Measurements from ENCODE around the gene DAAM2. TPM values are rescaled to one million over a fixed set of nuclear protein-coding genes. Genes with fewer than 3 reads are reported as not detected.

The DAAM2 gene
- polyA plus RNA-seq, 1 of the 3 experiments (the other 2 are of a cell fraction), result 0.20 TPM

DNA sequence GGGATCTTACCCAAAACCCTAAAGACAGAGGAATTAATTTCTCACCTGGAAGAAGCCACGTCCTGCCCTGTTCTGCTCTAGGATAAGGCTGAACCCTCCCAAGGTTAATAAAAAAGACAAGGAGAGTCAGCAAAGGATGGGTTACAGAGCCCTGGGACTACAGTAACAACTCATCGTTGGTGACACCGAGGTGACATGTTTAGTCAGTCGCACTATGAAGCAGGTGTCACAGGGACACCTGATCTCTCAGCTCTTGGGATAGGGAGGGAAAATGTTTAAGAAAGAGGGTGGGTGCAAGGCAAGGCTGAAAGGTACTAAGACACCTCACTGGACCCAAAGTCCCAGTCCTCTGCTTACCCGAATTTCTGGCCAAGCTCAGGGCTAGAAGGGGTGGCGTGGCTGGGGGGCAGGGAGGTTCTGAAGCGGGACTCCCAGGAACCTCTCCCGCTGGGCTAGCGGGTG is 141.5 kb downstream of the DAAM2 start:
- 41% methylated on average over 7 of the region's 9 CpGs for WGBS (ENCODE audit: low lambda C conversion rate)
- H3K79me2 ChIP-seq (ENCODE audit: insufficient read depth), result peaks cover 6% of the 10 kb centered on the region; the same call in 1 of the 2 replicates
- POLR2A ChIA-PET, result interaction anchor here (1.1 to 2.2 kb wide), 2 partner anchors 10 to 19 kb away, joined by 3 to 8 read pairs; no protein-coding TSS in a partner anchor
- H3K4me2 ChIP-seq, result peak overlapping the region; percentile 91
- H3K9ac ChIP-seq, result peak overlapping the region; percentile 68
- CTCF ChIA-PET, result interaction anchor here (1.3 kb wide), 2 partner anchors 572 to 585 kb away, joined by 4 to 5 read pairs; no protein-coding TSS in a partner anchor
- H3K4me1 ChIP-seq (ENCODE audit: control insufficient read depth in 1 of 2, insufficient read depth in 2 of 2, low read depth in 1 of 2, low read length in 1 of 2), result peaks cover 0 to 9% of the 10 kb centered on the region in 2 experiments; a peak in 3 of 4 replicates
- no peak for TF ChIP-seq YY1 (IDR thresholded peaks at IDR 0.05; ENCODE audit: low read depth)
- TF ChIP-seq, protein P1, sequence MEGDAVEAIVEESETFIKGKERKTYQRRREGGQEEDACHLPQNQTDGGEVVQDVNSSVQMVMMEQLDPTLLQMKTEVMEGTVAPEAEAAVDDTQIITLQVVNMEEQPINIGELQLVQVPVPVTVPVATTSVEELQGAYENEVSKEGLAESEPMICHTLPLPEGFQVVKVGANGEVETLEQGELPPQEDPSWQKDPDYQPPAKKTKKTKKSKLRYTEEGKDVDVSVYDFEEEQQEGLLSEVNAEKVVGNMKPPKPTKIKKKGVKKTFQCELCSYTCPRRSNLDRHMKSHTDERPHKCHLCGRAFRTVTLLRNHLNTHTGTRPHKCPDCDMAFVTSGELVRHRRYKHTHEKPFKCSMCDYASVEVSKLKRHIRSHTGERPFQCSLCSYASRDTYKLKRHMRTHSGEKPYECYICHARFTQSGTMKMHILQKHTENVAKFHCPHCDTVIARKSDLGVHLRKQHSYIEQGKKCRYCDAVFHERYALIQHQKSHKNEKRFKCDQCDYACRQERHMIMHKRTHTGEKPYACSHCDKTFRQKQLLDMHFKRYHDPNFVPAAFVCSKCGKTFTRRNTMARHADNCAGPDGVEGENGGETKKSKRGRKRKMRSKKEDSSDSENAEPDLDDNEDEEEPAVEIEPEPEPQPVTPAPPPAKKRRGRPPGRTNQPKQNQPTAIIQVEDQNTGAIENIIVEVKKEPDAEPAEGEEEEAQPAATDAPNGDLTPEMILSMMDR (IDR thresholded peaks at IDR 0.05), result no peak
- H3K9me3 ChIP-seq, result no peaks in the 10 kb centered on the region
- no peaks in the 10 kb centered on the region for H3K27me3 ChIP-seq (ENCODE audit: insufficient read depth)
- no peaks in the 10 kb centered on the region for H3K36me3 ChIP-seq (replicated peaks in 1 of 2; ENCODE audit: control insufficient read depth in 1 of 2, insufficient read depth in 2 of 2, low read length in 1 of 2)
- no peaks in the 10 kb centered on the region for H3K9me2 ChIP-seq
- no peaks in the 10 kb centered on the region for H4K20me1 ChIP-seq (ENCODE audit: insufficient read depth)
- H3K27ac ChIP-seq (ENCODE audit: low read depth in 2 of 2, low read length in 1 of 2), result no peak overlapping the region; a peak in 1 of 4 replicates
- peak overlapping the region; percentile 89 for H2AFZ ChIP-seq (ENCODE audit: low read depth)
- peak overlapping the region; percentile 88 to 92 for H3K4me3 ChIP-seq (ENCODE audit: low read depth in 2 of 2, low read length in 1 of 2)
- DNase-seq, result no peak
- H3F3A ChIP-seq (replicated peaks; ENCODE audit: insufficient read depth), result no peaks in the 10 kb centered on the region

DNA sequence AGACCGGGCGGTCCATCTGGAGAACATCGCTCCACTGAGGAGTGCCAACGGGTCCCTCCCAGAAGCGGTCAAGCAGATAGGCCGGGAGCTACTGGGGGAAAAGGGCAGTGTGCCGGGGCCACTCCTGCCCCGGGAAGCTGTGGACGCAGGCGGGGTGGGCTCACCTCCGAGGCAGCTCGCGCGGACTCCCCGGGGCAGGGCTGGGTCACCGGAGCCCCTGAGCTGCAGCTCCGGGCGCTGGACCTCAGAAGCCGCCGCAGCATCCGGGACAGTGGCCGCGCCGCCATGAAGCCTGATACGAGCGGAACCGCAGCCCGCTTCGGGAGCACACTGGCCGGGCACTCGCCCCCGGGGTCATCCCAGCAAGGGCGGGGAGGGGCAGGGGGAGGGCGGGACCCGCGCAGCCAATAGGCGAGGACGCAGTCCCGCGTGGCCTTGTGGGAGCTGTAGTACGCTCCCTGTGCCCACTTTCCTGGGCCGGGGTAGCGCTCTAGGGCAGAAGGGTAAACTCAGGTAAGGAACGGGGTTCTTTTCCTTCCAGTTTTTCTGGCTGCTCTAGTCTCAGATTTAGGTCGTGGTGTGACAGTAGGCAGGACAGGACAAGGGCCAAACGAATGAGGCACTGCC is 142.1 kb downstream of the DAAM2 start, which contains the start of gene MOCS1:
Gene MOCS1, minus strand, starts transcription at position 332 of the 627 bp plus-strand sequence. Its CDS starts 45 bp downstream, at position 287.
- Histone ChIP-seq H3K4me1 (ENCODE audit: control insufficient read depth in 1 of 2, insufficient read depth in 2 of 2, low read depth in 1 of 2, low read length in 1 of 2) (peaks cover 0 to 9% of the 10 kb centered on the region in 2 experiments; a peak in 3 of 4 replicates), H4K20me1 (ENCODE audit: insufficient read depth) (no peaks in the 10 kb centered on the region), H3K9ac (peak within 1 kb of the TSS; percentile 68), H3K27ac (ENCODE audit: low read depth in 2 of 2, low read length in 1 of 2) (peak within 1 kb of the TSS in 1 of 2 experiments; percentile 60; a peak in 1 of 4 replicates), H3K9me3 (no peaks in the 10 kb centered on the region), H3K27me3 (ENCODE audit: insufficient read depth) (no peaks in the 10 kb centered on the region), H3K79me2 (ENCODE audit: insufficient read depth) (peaks cover 6% of the 10 kb centered on the region; the same call in 1 of the 2 replicates), H2AFZ (ENCODE audit: low read depth) (peak within 1 kb of the TSS; percentile 89), H3K9me2 (no peaks in the 10 kb centered on the region), H3K4me3 (ENCODE audit: low read depth in 2 of 2, low read length in 1 of 2) (peak within 1 kb of the TSS; percentile 88 to 92), H3F3A (replicated peaks; ENCODE audit: insufficient read depth) (no peaks in the 10 kb centered on the region), H3K36me3 (replicated peaks in 1 of 2; ENCODE audit: control insufficient read depth in 1 of 2, insufficient read depth in 2 of 2, low read length in 1 of 2) (no peaks in the 10 kb centered on the region), H3K4me2 (peak within 1 kb of the TSS; percentile 91)
- POLR2A ChIA-PET, result interaction anchor here (1.1 to 2.2 kb wide), 2 partner anchors 11 to 18 kb away, joined by 3 to 8 read pairs; no protein-coding TSS in a partner anchor
- 1% methylated on average over 19 of the region's 46 CpGs for WGBS (ENCODE audit: low lambda C conversion rate)
- TF ChIP-seq JUND (IDR thresholded peaks at IDR 0.05) (no peak), MXI1 (IDR thresholded peaks at IDR 0.05; ENCODE audit: low read depth, low read length) (no peak), EP300 (IDR thresholded peaks at IDR 0.05; ENCODE audit: borderline replicate concordance in 1 of 2, low read depth in 1 of 2, low read length in 1 of 2) (no peak), RAD21 (IDR thresholded peaks at IDR 0.05; ENCODE audit: low read length) (no peak), GABPA (IDR thresholded peaks at IDR 0.05; ENCODE audit: low read depth) (no peak), NFIC (IDR thresholded peaks at IDR 0.05; ENCODE audit: borderline replicate concordance) (no peak), TAF1 (IDR thresholded peaks at IDR 0.05; ENCODE audit: borderline replicate concordance, low read depth, low read length) (peak; percentile 51), POLR2AphosphoS5 (IDR thresholded peaks at IDR 0.05; ENCODE audit: low read depth, low read length) (peak; percentile 59; the same call in 1 of the 2 replicates), FOXJ3 (CRISPR knock-in tag; IDR thresholded peaks at IDR 0.05) (no peak), GATA2 (CRISPR knock-in tag; IDR thresholded peaks at IDR 0.05) (no peak), ELF1 (IDR thresholded peaks at IDR 0.05) (no peak), YY1 (IDR thresholded peaks at IDR 0.05; ENCODE audit: low read depth) (peak; percentile 78), RXRA (IDR thresholded peaks at IDR 0.05; ENCODE audit: borderline replicate concordance, low read depth) (no peak), CHD2 (IDR thresholded peaks at IDR 0.05; ENCODE audit: low read length, partially characterized antibody) (no peak), NRF1 (IDR thresholded peaks at IDR 0.05; ENCODE audit: low read depth, low read length) (0 out of 2 replicates have a peak, but pooled peaks have one; percentile 25), SIN3A (IDR thresholded peaks at IDR 0.05; ENCODE audit: borderline replicate concordance, low read depth, low read length) (no peak), RCOR1 (IDR thresholded peaks at IDR 0.05; ENCODE audit: low read length) (no peak)
- TF ChIP-seq, protein P2, sequence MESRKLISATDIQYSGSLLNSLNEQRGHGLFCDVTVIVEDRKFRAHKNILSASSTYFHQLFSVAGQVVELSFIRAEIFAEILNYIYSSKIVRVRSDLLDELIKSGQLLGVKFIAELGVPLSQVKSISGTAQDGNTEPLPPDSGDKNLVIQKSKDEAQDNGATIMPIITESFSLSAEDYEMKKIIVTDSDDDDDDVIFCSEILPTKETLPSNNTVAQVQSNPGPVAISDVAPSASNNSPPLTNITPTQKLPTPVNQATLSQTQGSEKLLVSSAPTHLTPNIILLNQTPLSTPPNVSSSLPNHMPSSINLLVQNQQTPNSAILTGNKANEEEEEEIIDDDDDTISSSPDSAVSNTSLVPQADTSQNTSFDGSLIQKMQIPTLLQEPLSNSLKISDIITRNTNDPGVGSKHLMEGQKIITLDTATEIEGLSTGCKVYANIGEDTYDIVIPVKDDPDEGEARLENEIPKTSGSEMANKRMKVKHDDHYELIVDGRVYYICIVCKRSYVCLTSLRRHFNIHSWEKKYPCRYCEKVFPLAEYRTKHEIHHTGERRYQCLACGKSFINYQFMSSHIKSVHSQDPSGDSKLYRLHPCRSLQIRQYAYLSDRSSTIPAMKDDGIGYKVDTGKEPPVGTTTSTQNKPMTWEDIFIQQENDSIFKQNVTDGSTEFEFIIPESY (IDR thresholded peaks at IDR 0.05; ENCODE audit: borderline replicate concordance, low read depth), result no peak
- TF ChIP-seq, protein P3, sequence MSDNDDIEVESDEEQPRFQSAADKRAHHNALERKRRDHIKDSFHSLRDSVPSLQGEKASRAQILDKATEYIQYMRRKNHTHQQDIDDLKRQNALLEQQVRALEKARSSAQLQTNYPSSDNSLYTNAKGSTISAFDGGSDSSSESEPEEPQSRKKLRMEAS (IDR thresholded peaks at IDR 0.05; ENCODE audit: low read depth), result no peak
- TF ChIP-seq, protein P4, sequence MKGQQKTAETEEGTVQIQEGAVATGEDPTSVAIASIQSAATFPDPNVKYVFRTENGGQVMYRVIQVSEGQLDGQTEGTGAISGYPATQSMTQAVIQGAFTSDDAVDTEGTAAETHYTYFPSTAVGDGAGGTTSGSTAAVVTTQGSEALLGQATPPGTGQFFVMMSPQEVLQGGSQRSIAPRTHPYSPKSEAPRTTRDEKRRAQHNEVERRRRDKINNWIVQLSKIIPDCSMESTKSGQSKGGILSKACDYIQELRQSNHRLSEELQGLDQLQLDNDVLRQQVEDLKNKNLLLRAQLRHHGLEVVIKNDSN (IDR thresholded peaks at IDR 0.05; ENCODE audit: borderline replicate concordance, low read depth), result no peak
- CTCF ChIA-PET, result interaction anchor here (1.3 kb wide), 2 partner anchors 572 to 586 kb away, joined by 4 to 5 read pairs; no protein-coding TSS in a partner anchor
- DNase-seq, result peak; percentile 93
